Measurements from ENCODE around the gene OR52E2. TPM values are rescaled to one million over a fixed set of nuclear protein-coding genes. Genes with fewer than 3 reads are reported as not detected.

The OR52E2 gene
- total RNA-seq, 4 donors from 2014 or later = not detected

DNA sequence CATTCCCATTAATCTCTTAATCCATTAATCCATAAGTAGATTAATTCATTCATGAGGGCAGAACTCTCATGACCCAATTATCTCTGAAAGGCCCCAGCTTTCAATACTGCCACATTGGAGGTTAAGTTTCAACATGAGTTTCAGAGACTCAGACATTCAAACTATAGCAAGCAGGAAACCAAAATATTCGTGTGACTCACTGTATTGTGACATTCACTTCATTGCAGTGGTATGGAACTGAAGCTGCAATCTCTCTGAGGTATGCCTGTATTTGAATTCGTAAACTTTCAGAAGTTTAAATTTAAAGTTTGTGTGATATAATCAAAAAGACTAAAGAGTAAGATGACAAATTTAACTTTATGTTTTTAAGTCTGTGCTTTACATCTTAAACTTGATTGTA is 16.0 kb downstream of the OR52E2 start:
- WGBS = 51% methylated on average over 2 of the region's 2 CpGs
- H3K27me3 ChIP-seq = no peaks in the 10 kb centered on the region
- no peaks in the 10 kb centered on the region for H3K36me3 ChIP-seq
- no peaks in the 10 kb centered on the region for H3K9me3 ChIP-seq
- H3K4me1 ChIP-seq = no peaks in the 10 kb centered on the region
- TF ChIP-seq, protein P1, sequence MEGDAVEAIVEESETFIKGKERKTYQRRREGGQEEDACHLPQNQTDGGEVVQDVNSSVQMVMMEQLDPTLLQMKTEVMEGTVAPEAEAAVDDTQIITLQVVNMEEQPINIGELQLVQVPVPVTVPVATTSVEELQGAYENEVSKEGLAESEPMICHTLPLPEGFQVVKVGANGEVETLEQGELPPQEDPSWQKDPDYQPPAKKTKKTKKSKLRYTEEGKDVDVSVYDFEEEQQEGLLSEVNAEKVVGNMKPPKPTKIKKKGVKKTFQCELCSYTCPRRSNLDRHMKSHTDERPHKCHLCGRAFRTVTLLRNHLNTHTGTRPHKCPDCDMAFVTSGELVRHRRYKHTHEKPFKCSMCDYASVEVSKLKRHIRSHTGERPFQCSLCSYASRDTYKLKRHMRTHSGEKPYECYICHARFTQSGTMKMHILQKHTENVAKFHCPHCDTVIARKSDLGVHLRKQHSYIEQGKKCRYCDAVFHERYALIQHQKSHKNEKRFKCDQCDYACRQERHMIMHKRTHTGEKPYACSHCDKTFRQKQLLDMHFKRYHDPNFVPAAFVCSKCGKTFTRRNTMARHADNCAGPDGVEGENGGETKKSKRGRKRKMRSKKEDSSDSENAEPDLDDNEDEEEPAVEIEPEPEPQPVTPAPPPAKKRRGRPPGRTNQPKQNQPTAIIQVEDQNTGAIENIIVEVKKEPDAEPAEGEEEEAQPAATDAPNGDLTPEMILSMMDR (IDR thresholded peaks at IDR 0.05) = no peak
- no peak for TF ChIP-seq POLR2AphosphoS5 (IDR thresholded peaks at IDR 0.05)
- no peak for TF ChIP-seq EP300 (IDR thresholded peaks at IDR 0.05)
- TF ChIP-seq POLR2A (IDR thresholded peaks at IDR 0.05; ENCODE audit: low read depth) = no peak
- intact Hi-C loops (cut with DNase I) = no loop called here
- H3K27ac ChIP-seq (replicated peaks in 1 of 4) = no peak overlapping the region
- DNase-seq (ENCODE audit: extremely low spot score) = no peak
- no peak overlapping the region for H3K4me3 ChIP-seq

DNA sequence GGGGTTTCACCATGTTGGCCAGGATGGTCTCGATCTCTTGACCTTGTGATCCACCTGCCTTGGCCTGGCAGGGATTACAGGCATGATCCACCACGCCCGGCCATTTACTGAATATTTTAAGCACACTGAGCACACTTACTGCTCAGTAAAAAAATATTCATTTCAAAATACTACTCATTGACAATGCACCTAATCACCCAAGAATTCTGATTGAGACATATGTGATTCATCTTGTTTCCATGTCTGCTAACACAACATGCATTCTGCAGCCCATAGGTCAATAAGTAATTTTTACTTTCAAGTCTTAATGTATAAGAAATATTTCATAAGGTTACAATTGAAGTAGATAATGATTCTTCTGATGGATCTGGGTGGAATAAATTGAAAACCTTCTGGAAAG is 17.3 kb downstream of the OR52E2 start:
- no peaks in the 10 kb centered on the region for H3K36me3 ChIP-seq
- H3K4me3 ChIP-seq = no peak overlapping the region
- WGBS = 94% methylated on average over 3 of the region's 3 CpGs
- intact Hi-C loops (cut with DNase I) = no loop called here
- H3K27ac ChIP-seq (replicated peaks in 1 of 4) = no peak overlapping the region
- H3K9me3 ChIP-seq = no peaks in the 10 kb centered on the region
- no peak for DNase-seq (ENCODE audit: extremely low spot score)
- no peaks in the 10 kb centered on the region for H3K27me3 ChIP-seq
- no peaks in the 10 kb centered on the region for H3K4me1 ChIP-seq
- TF ChIP-seq POLR2AphosphoS5 (IDR thresholded peaks at IDR 0.05) = no peak
- no peak for TF ChIP-seq EP300 (IDR thresholded peaks at IDR 0.05)
- TF ChIP-seq POLR2A (IDR thresholded peaks at IDR 0.05; ENCODE audit: low read depth) = no peak
- TF ChIP-seq, protein P1 (IDR thresholded peaks at IDR 0.05) = no peak

DNA sequence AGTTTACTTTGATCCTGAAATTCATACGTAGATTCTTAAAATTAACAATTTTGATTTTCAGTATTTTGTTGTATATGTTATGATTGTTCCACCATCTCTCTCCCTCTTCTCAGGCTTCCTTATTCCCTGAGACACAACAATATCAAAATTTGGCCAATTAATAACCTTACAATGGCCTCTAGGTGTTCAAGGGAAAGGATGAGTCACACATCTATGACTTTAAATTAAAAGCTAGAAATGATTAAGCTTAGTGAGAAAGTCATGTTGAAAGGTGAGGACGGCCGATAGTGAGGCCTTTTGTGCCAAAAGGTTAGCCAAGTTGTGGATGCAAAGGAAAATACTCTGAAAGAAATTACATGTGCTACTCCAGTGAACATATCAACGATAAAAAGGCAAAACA is 18.6 kb downstream of the OR52E2 start:
- TF ChIP-seq EP300 (IDR thresholded peaks at IDR 0.05) (no peak), POLR2AphosphoS5 (IDR thresholded peaks at IDR 0.05) (no peak), POLR2A (IDR thresholded peaks at IDR 0.05; ENCODE audit: low read depth) (no peak)
- TF ChIP-seq, protein P1 (IDR thresholded peaks at IDR 0.05) = no peak
- WGBS = 68% methylated on average over 4 of the region's 4 CpGs
- H3K27me3 ChIP-seq = no peaks in the 10 kb centered on the region

DNA sequence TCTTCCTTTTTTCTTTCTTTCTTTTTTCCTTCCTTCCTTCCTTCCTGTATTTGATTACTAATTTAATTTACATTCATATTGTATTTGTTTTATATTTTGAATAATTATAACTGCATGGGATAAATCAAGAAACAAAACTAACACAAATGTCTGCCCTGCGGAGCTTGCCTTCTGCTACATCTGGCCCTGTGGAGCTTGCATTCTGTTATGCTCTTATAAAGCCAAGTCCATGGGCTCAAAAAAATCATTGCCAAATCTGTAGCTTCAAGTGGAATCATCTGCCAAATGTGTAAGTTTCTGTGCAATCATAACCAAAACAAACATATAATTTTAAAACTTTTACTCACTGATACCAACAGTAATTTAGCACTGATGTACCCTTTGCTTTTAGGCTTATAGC is 21.1 kb downstream of the OR52E2 start:
- DNase-seq (ENCODE audit: extremely low spot score) = no peak
- no peaks in the 10 kb centered on the region for H3K36me3 ChIP-seq
- no peaks in the 10 kb centered on the region for H3K9me3 ChIP-seq
- H3K4me1 ChIP-seq = no peaks in the 10 kb centered on the region
- WGBS = 87% methylated on average over 1 of the region's 1 CpG
- TF ChIP-seq POLR2A (IDR thresholded peaks at IDR 0.05; ENCODE audit: low read depth) (no peak), POLR2AphosphoS5 (IDR thresholded peaks at IDR 0.05) (no peak), EP300 (IDR thresholded peaks at IDR 0.05) (no peak)
- TF ChIP-seq, protein P1 (IDR thresholded peaks at IDR 0.05) = no peak
- intact Hi-C loops (cut with DNase I) = no loop called here
- no peak overlapping the region for H3K4me3 ChIP-seq
- H3K27ac ChIP-seq (replicated peaks in 1 of 4) = no peak overlapping the region
- H3K27me3 ChIP-seq = no peaks in the 10 kb centered on the region

More for the DNA sequence above, 18.6 kb downstream of the OR52E2 start:
- H3K4me3 ChIP-seq = no peak overlapping the region
- intact Hi-C loops (cut with DNase I) = no loop called here
- H3K4me1 ChIP-seq = no peaks in the 10 kb centered on the region
- no peak overlapping the region for H3K27ac ChIP-seq (replicated peaks in 1 of 4)
- no peaks in the 10 kb centered on the region for H3K9me3 ChIP-seq
- H3K36me3 ChIP-seq = no peaks in the 10 kb centered on the region
- no peak for DNase-seq (ENCODE audit: extremely low spot score)

DNA sequence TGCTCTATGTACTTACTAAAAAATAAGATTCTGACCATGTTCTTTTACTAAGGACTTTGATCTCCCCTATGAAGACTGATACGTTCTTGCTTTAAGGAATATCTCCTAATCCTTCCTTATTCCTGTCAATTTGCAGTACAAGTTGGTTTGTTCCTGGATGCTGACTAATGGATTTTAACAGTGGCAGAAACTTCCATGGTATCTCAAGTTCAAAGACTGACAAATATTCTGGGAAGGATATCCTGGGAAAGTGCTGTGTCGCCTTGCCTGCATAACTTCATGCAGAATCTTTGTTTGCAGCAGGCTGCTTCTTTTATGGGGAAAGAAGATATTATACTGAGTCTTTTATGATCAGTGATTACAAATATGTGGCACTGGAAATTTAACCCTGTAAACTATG is 21.5 kb downstream of the OR52E2 start:
- Histone ChIP-seq H3K9me3 (no peaks in the 10 kb centered on the region), H3K27me3 (no peaks in the 10 kb centered on the region), H3K27ac (replicated peaks in 1 of 4) (no peak overlapping the region), H3K36me3 (no peaks in the 10 kb centered on the region), H3K4me1 (no peaks in the 10 kb centered on the region), H3K4me3 (no peak overlapping the region)
- intact Hi-C loops (cut with DNase I) = no loop called here
- 51% methylated on average over 2 of the region's 2 CpGs for WGBS
- no peak for TF ChIP-seq EP300 (IDR thresholded peaks at IDR 0.05)
- TF ChIP-seq POLR2AphosphoS5 (IDR thresholded peaks at IDR 0.05) = no peak
- no peak for TF ChIP-seq POLR2A (IDR thresholded peaks at IDR 0.05; ENCODE audit: low read depth)
- TF ChIP-seq, protein P1 (IDR thresholded peaks at IDR 0.05) = no peak
- DNase-seq (ENCODE audit: extremely low spot score) = no peak

All from esophagus muscularis mucosa (tissue), 4 donors.